H9 (cell line): ENCODE results near the gene TCF7L2. TPM values are rescaled to one million over a fixed set of nuclear protein-coding genes. Genes with fewer than 3 reads are reported as not detected.

ENCODE experiments used
- DNase-seq: peaks from one replicate; pipeline ENCODE4 v3.0.0-alpha.2; 2017
- H2AFZ ChIP-seq: one replicate; pipeline ENCODE4 v1.6.1; 2013; ENCODE audit warnings: mild to moderate bottlenecking, low read length, control low read depth, moderate library complexity
- H2AK5ac ChIP-seq: 2 replicates; pipeline ENCODE4 v1.6.1; 2013; ENCODE audit warnings: low read length, control low read depth, mixed read lengths; ENCODE audit not compliant: insufficient read length
- H2BK120ac ChIP-seq: one replicate; pipeline ENCODE4 v1.6.1; 2013; ENCODE audit warnings: low read depth, mild to moderate bottlenecking, low read length, control low read depth, inconsistent platforms; ENCODE audit not compliant: poor library complexity, severe bottlenecking
- H2BK12ac ChIP-seq: 2 replicates; pipeline ENCODE4 v1.6.1; 2013; ENCODE audit warnings: low read length, control low read depth, mixed read lengths, low read depth; ENCODE audit not compliant: insufficient read length
- H2BK15ac ChIP-seq: 2 replicates; pipeline ENCODE4 v1.6.1; 2013; ENCODE audit warnings: low read depth, low read length, control low read depth
- H2BK20ac ChIP-seq: one replicate; pipeline ENCODE4 v1.6.1; 2013; ENCODE audit warnings: low read depth, mild to moderate bottlenecking, low read length, control low read depth, inconsistent platforms; ENCODE audit not compliant: poor library complexity, severe bottlenecking
- H2BK5ac ChIP-seq: 2 replicates; pipeline ENCODE4 v1.6.1; 2013; ENCODE audit warnings: low read length, control low read depth, mixed read lengths; ENCODE audit not compliant: insufficient read length
- H3K14ac ChIP-seq: 2 replicates; pipeline ENCODE4 v1.6.1; 2013; ENCODE audit warnings: low read length, control low read depth; ENCODE audit not compliant: insufficient read depth
- H3K18ac ChIP-seq: 2 replicates; pipeline ENCODE4 v1.6.1; 2013; ENCODE audit warnings: low read depth, mild to moderate bottlenecking, mixed read lengths, low read length, control low read depth; ENCODE audit not compliant: insufficient read length
- H3K23ac ChIP-seq: 2 replicates; pipeline ENCODE4 v1.6.1; 2013; ENCODE audit warnings: low read length, control low read depth, mixed read lengths, low read depth; ENCODE audit not compliant: insufficient read length
- H3K23me2 ChIP-seq: 2 replicates; pipeline ENCODE4 v1.6.1; 2013; ENCODE audit warnings: low read depth, mild to moderate bottlenecking, mixed read lengths, low read length, control low read depth; ENCODE audit not compliant: insufficient read length, poor library complexity, severe bottlenecking
- H3K27ac ChIP-seq: 2 replicates; pipeline ENCODE4 v1.5.1; 2013; ENCODE audit warnings: low read length, control low read depth, mixed read lengths, low read depth; ENCODE audit not compliant: insufficient read length
- H3K27me3 ChIP-seq: 2 replicates; pipeline ENCODE4 v1.6.1; 2013; ENCODE audit warnings: low read length, control low read depth, inconsistent platforms; ENCODE audit not compliant: insufficient read depth
- H3K4ac ChIP-seq: 2 replicates; pipeline ENCODE4 v1.6.1; 2013; ENCODE audit warnings: low read depth, mild to moderate bottlenecking, control low read depth, inconsistent platforms, low read length, moderate library complexity
- H3K4me1 ChIP-seq: 2 replicates; pipeline ENCODE4 v1.6.1; 2013; ENCODE audit warnings: low read length, control low read depth, inconsistent platforms; ENCODE audit not compliant: insufficient read depth
- H3K4me2 ChIP-seq: 2 replicates; pipeline ENCODE4 v1.6.1; 2013; ENCODE audit warnings: low read length, control low read depth, mixed read lengths; ENCODE audit not compliant: insufficient read length, insufficient read depth
- H3K56ac ChIP-seq: 2 replicates; pipeline ENCODE4 v1.6.1; 2013; ENCODE audit warnings: low read depth, mild to moderate bottlenecking, mixed read lengths, low read length, control low read depth; ENCODE audit not compliant: insufficient read length
- H3K79me1 ChIP-seq: 2 replicates; pipeline ENCODE4 v1.6.1; 2013; ENCODE audit warnings: low read depth, mild to moderate bottlenecking, moderate library complexity, low read length, control low read depth, inconsistent platforms; ENCODE audit not compliant: insufficient read depth, poor library complexity, severe bottlenecking
- H3K79me2 ChIP-seq: 2 replicates; pipeline ENCODE4 v1.6.1; 2013; ENCODE audit warnings: low read length, control low read depth, inconsistent platforms; ENCODE audit not compliant: insufficient read depth
- H3K9ac ChIP-seq: 2 replicates; pipeline ENCODE4 v1.6.1; 2013; ENCODE audit warnings: low read length, control low read depth, mixed read lengths; ENCODE audit not compliant: insufficient read length; ENCODE audit errors: extremely low read depth
- H3K9me3 ChIP-seq: one replicate; pipeline ENCODE4 v1.6.1; 2013; ENCODE audit warnings: low read depth, low read length, inconsistent platforms; ENCODE audit not compliant: control insufficient read depth
- H3T11ph ChIP-seq: one replicate; pipeline ENCODE4 v1.6.1; 2013; ENCODE audit warnings: mild to moderate bottlenecking, low read length, control low read depth, inconsistent platforms
- H4K20me1 ChIP-seq: one replicate; pipeline ENCODE4 v1.6.1; 2013; ENCODE audit not compliant: control insufficient read depth, insufficient read length, insufficient read depth
- H4K5ac ChIP-seq: 2 replicates; pipeline ENCODE4 v1.6.1; 2013; ENCODE audit warnings: low read depth, mild to moderate bottlenecking, mixed read lengths, low read length, control low read depth; ENCODE audit not compliant: insufficient read length
- H4K8ac ChIP-seq: replicated peaks from 2 replicates; pipeline ENCODE4 v1.6.1; 2013; ENCODE audit warnings: low read length, control low read depth, mixed read lengths, low read depth; ENCODE audit not compliant: insufficient read length
- H4K91ac ChIP-seq: 2 replicates; pipeline ENCODE4 v1.6.1; 2013; ENCODE audit warnings: low read depth, mild to moderate bottlenecking, moderate library complexity, mixed read lengths, low read length, control low read depth; ENCODE audit not compliant: insufficient read length
- H3K27ac Mint-ChIP-seq, 3 experiments: 2 replicates in 2 of 3; 3 replicates in 1 of 3; pipeline ENCODE4 v1.8.0; 2020 to 2021; ENCODE audit warnings: mixed read lengths in 3 of 3, mild to moderate bottlenecking in 1 of 3, moderate library complexity in 1 of 3
- H3K27me3 Mint-ChIP-seq: 2 replicates; pipeline ENCODE4 v1.8.0; 2021; ENCODE audit warnings: low read depth, mild to moderate bottlenecking, moderate library complexity, mixed read lengths
- H3K36me3 Mint-ChIP-seq, 3 experiments: 2 replicates in 2 of 3; 3 replicates in 1 of 3; pipeline ENCODE4 v1.8.0; 2020 to 2021; ENCODE audit warnings: low read depth in 3 of 3, mixed read lengths in 3 of 3; ENCODE audit not compliant: insufficient read depth in 1 of 3
- H3K4me1 Mint-ChIP-seq, 2 experiments: 2 replicates each; pipeline ENCODE4 v1.8.0; 2020; ENCODE audit warnings: mixed read lengths in 2 of 2
- H3K4me3 Mint-ChIP-seq, 2 experiments: 2 replicates in 1 of 2; 3 replicates in 1 of 2; pipeline ENCODE4 v1.8.0; 2020 to 2021; ENCODE audit warnings: mild to moderate bottlenecking in 2 of 2, mixed read lengths in 2 of 2, moderate library complexity in 1 of 2
- H3K9me3 Mint-ChIP-seq, 2 experiments: 2 replicates in 1 of 2; 3 replicates in 1 of 2; pipeline ENCODE4 v1.8.0; 2020; ENCODE audit warnings: mild to moderate bottlenecking in 2 of 2, mixed read lengths in 2 of 2, moderate library complexity in 1 of 2
- WGBS: extraction: QIAGEN DNeasy Blood & Tissue Kit; methylation state at CpG from one replicate; pipeline ENCODE4 v1.1.7; 2013; ENCODE audit warnings: missing lambda C conversion rate, low lambda C conversion rate, mixed read lengths; ENCODE audit not compliant: insufficient read length; ENCODE audit errors: extremely low coverage; 5-methylcytosine and 5-hydroxymethylcytosine counted together
- total RNA-seq: library from RNA; stranded (reverse); gene quantifications from 2 replicates; pipeline ENCODE4 v1.2.1, GENCODE V29; 2021
- TF ChIP-seq, protein P1 (sequence below): fragments of 200-600 bp; sonication (generic); conservative IDR thresholded peaks from 3 replicates; pipeline ENCODE4 v1.8.0; 2021; ENCODE audit warnings: antibody characterized with exemption, mild to moderate bottlenecking

Gene TCF7L2
- total RNA-seq, 1 experiment from 2014 or later, result 71.1 TPM

DNA sequence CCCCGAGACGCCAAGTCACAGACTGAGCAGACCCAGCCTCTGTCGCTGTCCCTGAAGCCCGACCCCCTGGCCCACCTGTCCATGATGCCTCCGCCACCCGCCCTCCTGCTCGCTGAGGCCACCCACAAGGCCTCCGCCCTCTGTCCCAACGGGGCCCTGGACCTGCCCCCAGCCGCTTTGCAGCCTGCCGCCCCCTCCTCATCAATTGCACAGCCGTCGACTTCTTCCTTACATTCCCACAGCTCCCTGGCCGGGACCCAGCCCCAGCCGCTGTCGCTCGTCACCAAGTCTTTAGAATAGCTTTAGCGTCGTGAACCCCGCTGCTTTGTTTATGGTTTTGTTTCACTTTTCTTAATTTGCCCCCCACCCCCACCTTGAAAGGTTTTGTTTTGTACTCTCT is 215.6 kb downstream of the TCF7L2 start:
- Mint-ChIP-seq H3K36me3 (peaks cover 16 to 55% (median 43%) of the 10 kb centered on the region in 3 experiments; a peak in 6 of 7 replicates), H3K4me3 (peak overlapping the region in 1 of 2 experiments; percentile 43; a peak in 1 of 5 replicates), H3K9me3 (no peaks in the 10 kb centered on the region; a peak in 1 of 5 replicates), H3K27me3 (no peaks in the 10 kb centered on the region), H3K4me1 (peaks cover 57 to 90% of the 10 kb centered on the region in 2 experiments), H3K27ac (peak overlapping the region; percentile 74 to 97 (median 86); a peak in 6 of 7 replicates)
- Histone ChIP-seq H2BK20ac (no peak overlapping the region), H2BK120ac (no peak overlapping the region), H3K23ac (no peak overlapping the region), H3K9ac (no peak overlapping the region), H3K27ac (no peak overlapping the region), H3K56ac (no peak overlapping the region), H3K4ac (no peak overlapping the region), H3T11ph (no peak overlapping the region), H3K4me1 (peaks cover 11% of the 10 kb centered on the region; the same call in 1 of the 2 replicates), H2BK12ac (no peak overlapping the region), H3K79me1 (no peaks in the 10 kb centered on the region), H3K4me2 (no peak overlapping the region), H3K18ac (no peak overlapping the region), H3K23me2 (no peaks in the 10 kb centered on the region), H3K79me2 (no peaks in the 10 kb centered on the region), H2AK5ac (no peak overlapping the region), H2BK5ac (no peak overlapping the region), H2BK15ac (no peak overlapping the region), H3K14ac (no peak overlapping the region; the same call in 1 of the 2 replicates), H4K91ac (no peak overlapping the region), H3K9me3 (no peaks in the 10 kb centered on the region), H3K27me3 (no peaks in the 10 kb centered on the region), H4K8ac (no peak overlapping the region), H4K5ac (no peak overlapping the region), H2AFZ (no peak overlapping the region), H4K20me1 (no peaks in the 10 kb centered on the region)
- WGBS, result no CpG with 5 or more reads among the region's 20 CpGs
- DNase-seq, result no peak
- TF ChIP-seq, protein P1, sequence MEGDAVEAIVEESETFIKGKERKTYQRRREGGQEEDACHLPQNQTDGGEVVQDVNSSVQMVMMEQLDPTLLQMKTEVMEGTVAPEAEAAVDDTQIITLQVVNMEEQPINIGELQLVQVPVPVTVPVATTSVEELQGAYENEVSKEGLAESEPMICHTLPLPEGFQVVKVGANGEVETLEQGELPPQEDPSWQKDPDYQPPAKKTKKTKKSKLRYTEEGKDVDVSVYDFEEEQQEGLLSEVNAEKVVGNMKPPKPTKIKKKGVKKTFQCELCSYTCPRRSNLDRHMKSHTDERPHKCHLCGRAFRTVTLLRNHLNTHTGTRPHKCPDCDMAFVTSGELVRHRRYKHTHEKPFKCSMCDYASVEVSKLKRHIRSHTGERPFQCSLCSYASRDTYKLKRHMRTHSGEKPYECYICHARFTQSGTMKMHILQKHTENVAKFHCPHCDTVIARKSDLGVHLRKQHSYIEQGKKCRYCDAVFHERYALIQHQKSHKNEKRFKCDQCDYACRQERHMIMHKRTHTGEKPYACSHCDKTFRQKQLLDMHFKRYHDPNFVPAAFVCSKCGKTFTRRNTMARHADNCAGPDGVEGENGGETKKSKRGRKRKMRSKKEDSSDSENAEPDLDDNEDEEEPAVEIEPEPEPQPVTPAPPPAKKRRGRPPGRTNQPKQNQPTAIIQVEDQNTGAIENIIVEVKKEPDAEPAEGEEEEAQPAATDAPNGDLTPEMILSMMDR, result no peak
